Panc1 (cell line): ENCODE data around the gene TMEM184C. TPM values are rescaled to one million over a fixed set of nuclear protein-coding genes. Genes with fewer than 3 reads are reported as not detected.
A peak's percentile ranks its signal among the peaks of the same experiment; 100 is the strongest.

Experiments used
- ATAC-seq: fragments of 200-7000 bp; cut with Tn5 transposase; 2 replicates; pipeline ENCODE4 v1.9.1; 2020; ENCODE audit warnings: mild to moderate bottlenecking, moderate library complexity
- Bru-seq: library from RNA; stranded (reverse); fragments of 400-500 nt; gene quantifications from one replicate; lab custom pipeline; 2021; lab: Mats Ljungman, UMichigan
- BruChase-seq, 2 experiments: library from RNA; stranded (reverse); fragments of 400-500 nt; gene quantifications; one replicate each; lab custom pipeline; 2021; lab: Mats Ljungman, UMichigan
- BruUV-seq: library from RNA; stranded (reverse); fragments of 400-500 nt; replicated peaks from 2 replicates; lab custom pipeline; 2021; lab: Mats Ljungman, UMichigan
- CTCF ChIA-PET: fragments of 300-600 bp; sonication (Branson Sonifier 250); formaldehyde crosslinking; loops from one replicate; lab custom pipeline; 2022; ENCODE audit warnings: antibody characterized with exemption; lab: Charles Lee
- POLR2A ChIA-PET: fragments of 300-600 bp; sonication (Branson Sonifier 250); formaldehyde crosslinking; loops from one replicate; lab custom pipeline; 2022; ENCODE audit warnings: antibody characterized with exemption; lab: Charles Lee
- DNase-seq: peaks from one replicate; pipeline ENCODE4 v3.0.0-alpha.2; 2010; ENCODE audit warnings: low read depth, low spot score
- H3K27ac ChIP-seq: 2 replicates; pipeline ENCODE4 v1.5.1; 2011; ENCODE audit warnings: mild to moderate bottlenecking, low read length, inconsistent platforms
- H3K27me3 ChIP-seq: fragments of 200-500 bp; sonication (Bioruptor generic); 2 replicates; pipeline ENCODE4 v1.6.0; 2014; ENCODE audit warnings: low read length, inconsistent platforms; ENCODE audit not compliant: control insufficient read depth, insufficient read depth
- H3K36me3 ChIP-seq: fragments of 200-500 bp; sonication (Bioruptor generic); 2 replicates; pipeline ENCODE4 v1.5.1; 2014; ENCODE audit warnings: inconsistent platforms, mild to moderate bottlenecking, low read length, moderate library complexity; ENCODE audit not compliant: control insufficient read depth, insufficient read depth
- H3K4me1 ChIP-seq: 2 replicates; pipeline ENCODE4 v1.5.1; 2011; ENCODE audit warnings: inconsistent platforms, mild to moderate bottlenecking, low read length, moderate library complexity; ENCODE audit not compliant: control insufficient read depth, insufficient read depth
- H3K4me3 ChIP-seq, 2 experiments: 2 replicates each; pipeline ENCODE4 v1.5.1; 2011 to 2012; ENCODE audit warnings: low read depth in 2 of 2, low read length in 2 of 2, mild to moderate bottlenecking in 2 of 2, inconsistent platforms in 1 of 2, moderate library complexity in 1 of 2
- H3K9me3 ChIP-seq: fragments of 200-500 bp; sonication (Bioruptor generic); 2 replicates; pipeline ENCODE4 v1.5.1; 2014; ENCODE audit warnings: low read depth, mild to moderate bottlenecking, inconsistent platforms, low read length, moderate library complexity; ENCODE audit not compliant: control insufficient read depth, insufficient read depth
- POLR2AphosphoS5 ChIP-seq: IDR thresholded peaks from 2 replicates; pipeline ENCODE4 v1.6.1; 2012; ENCODE audit warnings: mild to moderate bottlenecking, low read depth, low read length, moderate library complexity
- SIN3A ChIP-seq: IDR thresholded peaks from 2 replicates; pipeline ENCODE4 v1.6.1; 2012; ENCODE audit warnings: low read depth, mild to moderate bottlenecking, low read length, moderate library complexity, borderline replicate concordance; ENCODE audit not compliant: insufficient read depth
- TCF7L2 ChIP-seq: IDR thresholded peaks from 2 replicates; pipeline ENCODE4 v1.6.1; 2011; ENCODE audit warnings: mild to moderate bottlenecking, low read depth, low read length, inconsistent platforms
- in situ Hi-C: cut with HindIII; loops from 2 replicates; pipeline ENCODE4 v1.10.0; 2016; ENCODE audit warnings: low sequenced_read_pairs, low pct_unique_long_range_greater_than_20kb
- intact Hi-C: fragments of 100-400 bp; cut with micrococcal nuclease; formaldehyde crosslinking; loops from one replicate; pipeline ENCODE4 v1.10.0; 2022; ENCODE audit not compliant: unreplicated experiment
- long read RNA-seq: library from polyadenylated mRNA; unstranded; transcript quantifications from one replicate; pipeline ENCODE4 v2.0.0, GENCODE V29; 2021; ENCODE audit not compliant: unreplicated experiment
- polyA plus RNA-seq: library from polyadenylated mRNA; unstranded; fragments of >200 nt; gene quantifications from one replicate; pipeline ENCODE4 v1.2.1, GENCODE V29; 2012; ENCODE audit warnings: missing spikeins; ENCODE audit not compliant: insufficient read length
- total RNA-seq: library from RNA; stranded (reverse); gene quantifications from one replicate; pipeline ENCODE4 v1.2.1, GENCODE V29; 2021; ENCODE audit not compliant: unreplicated experiment
- TF ChIP-seq, protein P1 (sequence below), 2 experiments: IDR thresholded peaks; 2 replicates each; pipeline ENCODE4 v1.6.1; 2011 to 2012; ENCODE audit warnings: low read depth in 2 of 2, control low read depth in 1 of 2, low read length in 1 of 2, mild to moderate bottlenecking in 1 of 2, moderate library complexity in 1 of 2; ENCODE audit not compliant: insufficient read depth in 1 of 2
- TF ChIP-seq, protein P2 (sequence below): fragments of 450-650 bp; IDR thresholded peaks from 2 replicates; pipeline ENCODE4 v1.5.1; 2017; ENCODE audit warnings: mild to moderate bottlenecking

TMEM184C gene
- total RNA-seq (26.5 TPM), Bru-seq, nascent RNA (percentile 52 among the genes with signal in this experiment), BruChase-seq, experiment 1, labeled RNA remaining after a 2-hour chase (percentile 63 among the genes with signal in this experiment), BruChase-seq, experiment 2, labeled RNA remaining after a 6-hour chase (percentile 77 among the genes with signal in this experiment)
- 12.4 TPM for polyA plus RNA-seq
- long read RNA-seq, full-length matches to known transcripts, result 23 of 35 reads
- long read RNA-seq, partial matches to known transcripts, result 1 of 35 reads
- long read RNA-seq, other reads (novel, unspliced or antisense), result 11 of 35 reads

DNA sequence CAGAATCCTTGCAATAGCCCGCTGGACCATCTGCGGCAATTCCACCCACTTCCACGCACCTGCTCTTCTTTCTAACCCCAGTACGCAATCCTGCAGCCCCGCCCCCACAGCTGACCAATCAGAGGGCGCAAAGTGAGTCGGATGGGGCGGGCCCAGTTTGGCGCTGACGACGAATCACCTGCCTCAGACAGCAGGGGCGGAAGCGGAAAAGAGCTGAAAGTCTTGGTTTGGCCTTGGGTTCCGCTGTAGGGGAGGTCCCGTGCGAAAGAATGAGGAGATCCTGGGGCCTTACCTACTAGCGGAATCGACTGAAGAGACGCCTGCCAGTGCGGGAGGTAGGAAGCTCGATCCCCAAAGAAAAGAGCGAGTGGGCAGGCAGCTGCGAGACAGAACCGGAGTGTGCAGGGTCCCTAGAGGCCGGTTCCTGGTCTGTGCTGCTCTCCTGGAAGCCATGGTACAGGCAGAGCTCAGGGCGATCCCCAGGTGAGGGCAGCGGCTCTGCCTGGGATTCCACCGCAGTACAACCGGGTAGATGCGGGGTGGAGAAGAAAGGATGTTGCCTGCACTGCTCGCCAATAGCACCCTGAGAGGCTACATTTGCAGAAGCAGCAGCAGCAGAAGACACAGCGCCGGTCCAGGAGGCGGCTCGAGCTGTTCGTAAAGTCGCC is at the start of gene TMEM184C:
TSS of gene TMEM184C (plus strand) at position 225 of the 668 bp plus-strand sequence. CDS start 560 bp downstream, outside the sequence.
- Histone ChIP-seq H3K27me3 (no peaks in the 10 kb centered on the region), H3K27ac (peak within 1 kb of the TSS; percentile 72), H3K9me3 (no peaks in the 10 kb centered on the region), H3K36me3 (peaks cover 3% of the 10 kb centered on the region; the same call in 1 of the 2 replicates), H3K4me3 (peak within 1 kb of the TSS; percentile 89 to 95), H3K4me1 (no peaks in the 10 kb centered on the region; the same call in 1 of the 2 replicates)
- DNase-seq, result peak; percentile 69
- in situ Hi-C loops (no loop called here), intact Hi-C loops (loop anchor here (10.0 kb wide), 1 partner anchor 247 kb away; no protein-coding TSS in a partner anchor)
- peak; percentile 100 for ATAC-seq
- BruUV-seq, result TSS peak; percentile 92
- POLR2A ChIA-PET, result no interaction called here
- TF ChIP-seq, protein P1, sequence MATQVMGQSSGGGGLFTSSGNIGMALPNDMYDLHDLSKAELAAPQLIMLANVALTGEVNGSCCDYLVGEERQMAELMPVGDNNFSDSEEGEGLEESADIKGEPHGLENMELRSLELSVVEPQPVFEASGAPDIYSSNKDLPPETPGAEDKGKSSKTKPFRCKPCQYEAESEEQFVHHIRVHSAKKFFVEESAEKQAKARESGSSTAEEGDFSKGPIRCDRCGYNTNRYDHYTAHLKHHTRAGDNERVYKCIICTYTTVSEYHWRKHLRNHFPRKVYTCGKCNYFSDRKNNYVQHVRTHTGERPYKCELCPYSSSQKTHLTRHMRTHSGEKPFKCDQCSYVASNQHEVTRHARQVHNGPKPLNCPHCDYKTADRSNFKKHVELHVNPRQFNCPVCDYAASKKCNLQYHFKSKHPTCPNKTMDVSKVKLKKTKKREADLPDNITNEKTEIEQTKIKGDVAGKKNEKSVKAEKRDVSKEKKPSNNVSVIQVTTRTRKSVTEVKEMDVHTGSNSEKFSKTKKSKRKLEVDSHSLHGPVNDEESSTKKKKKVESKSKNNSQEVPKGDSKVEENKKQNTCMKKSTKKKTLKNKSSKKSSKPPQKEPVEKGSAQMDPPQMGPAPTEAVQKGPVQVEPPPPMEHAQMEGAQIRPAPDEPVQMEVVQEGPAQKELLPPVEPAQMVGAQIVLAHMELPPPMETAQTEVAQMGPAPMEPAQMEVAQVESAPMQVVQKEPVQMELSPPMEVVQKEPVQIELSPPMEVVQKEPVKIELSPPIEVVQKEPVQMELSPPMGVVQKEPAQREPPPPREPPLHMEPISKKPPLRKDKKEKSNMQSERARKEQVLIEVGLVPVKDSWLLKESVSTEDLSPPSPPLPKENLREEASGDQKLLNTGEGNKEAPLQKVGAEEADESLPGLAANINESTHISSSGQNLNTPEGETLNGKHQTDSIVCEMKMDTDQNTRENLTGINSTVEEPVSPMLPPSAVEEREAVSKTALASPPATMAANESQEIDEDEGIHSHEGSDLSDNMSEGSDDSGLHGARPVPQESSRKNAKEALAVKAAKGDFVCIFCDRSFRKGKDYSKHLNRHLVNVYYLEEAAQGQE (IDR thresholded peaks at IDR 0.05; ENCODE audit: insufficient read depth in 1 of 2, low read depth in 2 of 2, low read length in 1 of 2), result no peak
- TF ChIP-seq POLR2AphosphoS5 (peak; percentile 74), SIN3A (0 out of 2 replicates have a peak, but pooled peaks have one; percentile 46)
- CTCF ChIA-PET, result interaction anchor here (1.3 kb wide), 1 partner anchor 99 kb away, joined by 4 read pairs; no protein-coding TSS in a partner anchor

DNA sequence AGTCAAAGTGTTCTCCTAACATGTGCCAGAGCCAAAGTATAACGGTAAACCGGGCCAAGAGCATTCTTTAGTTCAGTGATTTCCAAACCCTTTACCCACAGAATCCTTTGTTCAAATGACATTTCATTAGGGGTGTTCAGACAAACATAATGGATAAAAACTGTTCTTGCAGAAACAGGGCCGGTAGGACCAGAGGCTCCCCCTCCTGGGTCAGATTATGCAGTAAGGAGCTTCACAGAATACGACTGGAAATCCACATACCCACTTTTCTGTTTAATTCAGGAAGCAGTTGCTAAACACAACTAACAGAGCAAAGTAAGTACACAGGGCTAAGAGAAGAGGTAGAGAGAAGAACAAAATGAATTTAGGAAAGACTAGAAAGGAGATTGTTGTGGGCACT is 46.6 kb upstream of the TMEM184C start:
- in situ Hi-C loops (no loop called here), intact Hi-C loops (no loop called here)
- ATAC-seq (no peak), DNase-seq (no peak)
- CTCF ChIA-PET, result no interaction called here
- H3K27me3 ChIP-seq, result no peaks in the 10 kb centered on the region
- no peak overlapping the region for H3K27ac ChIP-seq
- no peaks in the 10 kb centered on the region for H3K9me3 ChIP-seq
- H3K36me3 ChIP-seq, result no peaks in the 10 kb centered on the region
- BruUV-seq, result no TSS peak
- H3K4me1 ChIP-seq, result no peaks in the 10 kb centered on the region
- POLR2A ChIA-PET, result no interaction called here
- TF ChIP-seq, protein P1 (IDR thresholded peaks at IDR 0.05; ENCODE audit: insufficient read depth in 1 of 2, low read depth in 2 of 2, low read length in 1 of 2), result no peak
- TF ChIP-seq, protein P2, sequence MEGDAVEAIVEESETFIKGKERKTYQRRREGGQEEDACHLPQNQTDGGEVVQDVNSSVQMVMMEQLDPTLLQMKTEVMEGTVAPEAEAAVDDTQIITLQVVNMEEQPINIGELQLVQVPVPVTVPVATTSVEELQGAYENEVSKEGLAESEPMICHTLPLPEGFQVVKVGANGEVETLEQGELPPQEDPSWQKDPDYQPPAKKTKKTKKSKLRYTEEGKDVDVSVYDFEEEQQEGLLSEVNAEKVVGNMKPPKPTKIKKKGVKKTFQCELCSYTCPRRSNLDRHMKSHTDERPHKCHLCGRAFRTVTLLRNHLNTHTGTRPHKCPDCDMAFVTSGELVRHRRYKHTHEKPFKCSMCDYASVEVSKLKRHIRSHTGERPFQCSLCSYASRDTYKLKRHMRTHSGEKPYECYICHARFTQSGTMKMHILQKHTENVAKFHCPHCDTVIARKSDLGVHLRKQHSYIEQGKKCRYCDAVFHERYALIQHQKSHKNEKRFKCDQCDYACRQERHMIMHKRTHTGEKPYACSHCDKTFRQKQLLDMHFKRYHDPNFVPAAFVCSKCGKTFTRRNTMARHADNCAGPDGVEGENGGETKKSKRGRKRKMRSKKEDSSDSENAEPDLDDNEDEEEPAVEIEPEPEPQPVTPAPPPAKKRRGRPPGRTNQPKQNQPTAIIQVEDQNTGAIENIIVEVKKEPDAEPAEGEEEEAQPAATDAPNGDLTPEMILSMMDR, result no peak
- no peak for TF ChIP-seq SIN3A
- TF ChIP-seq TCF7L2, result no peak
- no peak for TF ChIP-seq POLR2AphosphoS5
- H3K4me3 ChIP-seq, result no peak overlapping the region
